ENCODE results near the gene NMRK1.

GRCh38 chr9:75069171-75069570, 18.8 kb downstream of the NMRK1 start:
- TF ChIP-seq POLR2A (IDR thresholded peaks at IDR 0.05; ENCODE audit: low read depth, low read length): no peak
- TF ChIP-seq POU2F2 (IDR thresholded peaks at IDR 0.05; ENCODE audit: low read depth, low read length): no peak
- TF ChIP-seq TAF1 (IDR thresholded peaks at IDR 0.05; ENCODE audit: low read depth, low read length): no peak
- TF ChIP-seq SPI1 (IDR thresholded peaks at IDR 0.05; ENCODE audit: low read depth, low read length): no peak

Measured in GM12891 (cell line).